ENCODE measurements around the gene ERICH6B.

The ERICH6B gene

GRCh38 chr13:45508776-45509175 lies 106.8 kb downstream of the ERICH6B start:
- H3K36me3 ChIP-seq, result peaks cover 58 to 80% (median 62%) of the 10 kb centered on the region in 3 donors
- no peak overlapping the region for H3K4me3 ChIP-seq
- H3K4me1 ChIP-seq, result no peaks in the 10 kb centered on the region
- no peaks in the 10 kb centered on the region for H3K9me3 ChIP-seq
- no peak for TF ChIP-seq CTCF (IDR thresholded peaks at IDR 0.05)
- no peaks in the 10 kb centered on the region for H3K27me3 ChIP-seq
- no peak overlapping the region for H3K27ac ChIP-seq
- intact Hi-C loops (cut with DNase I; ENCODE audit: low total_unique reads), result no loop called here
- no peak for DNase-seq

DNA sequence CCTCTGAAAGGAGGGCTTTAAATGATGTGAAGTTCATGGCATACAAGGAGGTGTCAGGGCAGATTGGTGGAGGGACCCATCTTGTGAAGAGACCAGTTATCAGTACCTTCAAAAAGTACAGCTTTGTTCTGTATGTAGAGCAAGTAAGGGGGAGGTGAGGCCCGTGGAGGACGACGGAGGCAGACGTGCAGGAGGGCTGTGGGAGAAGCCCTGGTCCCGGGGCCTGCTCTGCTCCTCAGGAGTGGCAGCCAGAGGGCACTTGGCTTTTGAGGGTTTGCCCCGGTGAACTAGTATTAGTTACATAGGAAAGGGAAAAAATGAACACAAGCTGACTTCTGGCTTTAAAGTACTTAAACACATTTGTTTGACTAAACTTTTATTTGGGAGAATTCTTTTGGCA lies 108.7 kb downstream of the ERICH6B start:
- peaks cover 62 to 81% (median 64%) of the 10 kb centered on the region in 3 donors for H3K36me3 ChIP-seq
- no peak for TF ChIP-seq CTCF (IDR thresholded peaks at IDR 0.05)

GRCh38 chr13:45503658-45504057 lies 111.9 kb downstream of the ERICH6B start:
- peaks cover 0 to 8% (median 0%) of the 10 kb centered on the region in 4 donors for H3K4me1 ChIP-seq
- no peak for TF ChIP-seq CTCF (IDR thresholded peaks at IDR 0.05)
- H3K9me3 ChIP-seq, result no peaks in the 10 kb centered on the region
- H3K27ac ChIP-seq, result no peak overlapping the region
- no peaks in the 10 kb centered on the region for H3K27me3 ChIP-seq
- peaks cover 41 to 61% (median 45%) of the 10 kb centered on the region in 3 donors for H3K36me3 ChIP-seq
- intact Hi-C loops (cut with DNase I; ENCODE audit: low total_unique reads), result no loop called here
- H3K4me3 ChIP-seq, result no peak overlapping the region
- DNase-seq, result no peak

More for the DNA sequence above, 108.7 kb downstream of the ERICH6B start:
- H3K27ac ChIP-seq, result no peak overlapping the region
- DNase-seq, result no peak
- intact Hi-C loops (cut with DNase I; ENCODE audit: low total_unique reads), result no loop called here
- H3K4me3 ChIP-seq, result no peak overlapping the region
- H3K27me3 ChIP-seq, result no peaks in the 10 kb centered on the region
- no peaks in the 10 kb centered on the region for H3K9me3 ChIP-seq
- H3K4me1 ChIP-seq, result no peaks in the 10 kb centered on the region

- no peak overlapping the region for H3K4me3 ChIP-seq
- peaks cover 51 to 64% (median 57%) of the 10 kb centered on the region in 3 donors for H3K36me3 ChIP-seq
- H3K9me3 ChIP-seq, result no peaks in the 10 kb centered on the region
- no peak for TF ChIP-seq CTCF (IDR thresholded peaks at IDR 0.05)
- H3K27ac ChIP-seq, result no peak overlapping the region
- DNase-seq, result no peak
- H3K27me3 ChIP-seq, result no peaks in the 10 kb centered on the region
- intact Hi-C loops (cut with DNase I; ENCODE audit: low total_unique reads), result no loop called here
- peaks cover 0 to 8% (median 0%) of the 10 kb centered on the region in 4 donors for H3K4me1 ChIP-seq
These were observed 114.4 kb downstream of the ERICH6B start for GRCh38 chr13:45501175-45501526.

GRCh38 chr13:45500492-45501174 lies 114.9 kb downstream of the ERICH6B start:
- intact Hi-C loops (cut with DNase I; ENCODE audit: low total_unique reads), result no loop called here

More at GRCh38 chr13:45500492-45501174, 114.9 kb downstream of the ERICH6B start:
- Histone ChIP-seq H3K4me3 (no peak overlapping the region), H3K27me3 (no peaks in the 10 kb centered on the region), H3K4me1 (peaks cover 0 to 8% (median 0%) of the 10 kb centered on the region in 4 donors), H3K27ac (no peak overlapping the region), H3K36me3 (peaks cover 53 to 64% (median 57%) of the 10 kb centered on the region in 3 donors), H3K9me3 (no peaks in the 10 kb centered on the region)
- no peak for TF ChIP-seq CTCF (IDR thresholded peaks at IDR 0.05)
- DNase-seq, result no peak

All from tibial artery (tissue), 4 donors.